Epithelial cell of proximal tubule (primary cell): ENCODE measurements around the gene IFT43. TPM values are rescaled to one million over a fixed set of nuclear protein-coding genes. Genes with fewer than 3 reads are reported as not detected.

Experiments used
- DNase-seq: peaks from one replicate; pipeline ENCODE4 v3.0.0-alpha.2; 2011; ENCODE audit warnings: low read depth
- H3K4me3 ChIP-seq: 2 replicates; pipeline ENCODE4 v1.5.1; 2011; ENCODE audit warnings: low read depth, mild to moderate bottlenecking, low read length
- CTCF ChIP-seq: conservative IDR thresholded peaks from 2 replicates; pipeline ENCODE4 v1.5.1; 2012; ENCODE audit warnings: low read depth, mild to moderate bottlenecking, low read length
- total RNA-seq: library from RNA; depleted of rRNA; stranded (reverse); fragments of >200 nt; gene quantifications from 2 replicates; pipeline ENCODE4 v1.2.3, GENCODE V29; 2015

Gene IFT43
- total RNA-seq, 1 donor from 2014 or later, result 28.3 TPM

- no peak for TF ChIP-seq CTCF
- no peak overlapping the region for H3K4me3 ChIP-seq
- no peak for DNase-seq
Measured at GRCh38 chr14:76051717-76052465, 66.3 kb downstream of the IFT43 start.

- no peak overlapping the region for H3K4me3 ChIP-seq
- no peak for DNase-seq
- no peak for TF ChIP-seq CTCF
Measured at GRCh38 chr14:76053572-76054355, 68.2 kb downstream of the IFT43 start.

- DNase-seq, result no peak
- H3K4me3 ChIP-seq, result no peak overlapping the region
- no peak for TF ChIP-seq CTCF
Measured at GRCh38 chr14:76055330-76055729, 69.8 kb downstream of the IFT43 start.

GRCh38 chr14:76056128-76056527 is 70.6 kb downstream of the IFT43 start:
- DNase-seq, result no peak
- TF ChIP-seq CTCF, result peak; percentile 52
- H3K4me3 ChIP-seq, result no peak overlapping the region

GRCh38 chr14:76057914-76058313 is 72.4 kb downstream of the IFT43 start:
- TF ChIP-seq CTCF, result no peak
- DNase-seq, result no peak
- H3K4me3 ChIP-seq, result no peak overlapping the region

GRCh38 chr14:76063327-76063726 is 77.8 kb downstream of the IFT43 start:
- H3K4me3 ChIP-seq, result no peak overlapping the region
- no peak for TF ChIP-seq CTCF
- no peak for DNase-seq
